ENCODE measurements around the gene THTPA.
"Not testable (repeated sequence)": the region's sequence is repeated elsewhere in the genome, so short reads cannot be mapped to it uniquely, and the experiment has no call there.

THTPA gene

GRCh38 chr14:23533652-23534435 lies 22.2 kb upstream of the THTPA start:
- 97% methylated on average over 10 of the region's 16 CpGs for WGBS (ENCODE audit: insufficient coverage)
- ChIA-PET POLR2A (no interaction called here), CTCF (interaction anchor here (1.2 to 8.1 kb wide), 4 partner anchors 8 to 59 kb away, joined by 3 to 65 read pairs (median 4); partner anchors contain the start of gene THTPA)

GRCh38 chr14:23535943-23536342 lies 20.1 kb upstream of the THTPA start:
- no peak overlapping the region for H3K27ac ChIP-seq (ENCODE audit: insufficient read depth in 1 of 2, low read depth in 1 of 2, low read length in 2 of 2, poor library complexity in 1 of 2, severe bottlenecking in 2 of 2)
- no peaks in the 10 kb centered on the region for H3K36me3 ChIP-seq (ENCODE audit: control insufficient read depth in 4 of 4, insufficient read depth in 4 of 4, low read length in 3 of 4)
- H3K4me1 ChIP-seq (ENCODE audit: control extremely low read depth in 1 of 4, control insufficient read depth in 4 of 4, insufficient read depth in 4 of 4, low read length in 3 of 4), result peaks cover 0 to 10% (median 7%) of the 10 kb centered on the region in 4 experiments
- no peak for DNase-seq
- WGBS (ENCODE audit: insufficient coverage), result 92% methylated on average over 4 of the region's 4 CpGs
- ChIA-PET CTCF (interaction anchor here (3.1 to 7.9 kb wide), 3 partner anchors 13 to 57 kb away, joined by 11 to 134 read pairs (median 97); no protein-coding TSS in a partner anchor), POLR2A (no interaction called here)
- no peaks in the 10 kb centered on the region for H3K9me3 ChIP-seq (ENCODE audit: control extremely low read depth in 1 of 5, control insufficient read depth in 4 of 5, insufficient read depth in 2 of 5, low read depth in 1 of 5, low read length in 4 of 5)
- H3K27me3 ChIP-seq (replicated peaks in 2 of 5; ENCODE audit: control insufficient read depth in 4 of 5, insufficient read depth in 5 of 5, low read length in 4 of 5), result no peaks in the 10 kb centered on the region
- no peak overlapping the region for H3K4me3 ChIP-seq (ENCODE audit: control insufficient read depth in 1 of 7, extremely low read depth in 1 of 7, insufficient read depth in 4 of 7, low read depth in 2 of 7, low read length in 6 of 7)

More at GRCh38 chr14:23533652-23534435, 22.2 kb upstream of the THTPA start:
- no peaks in the 10 kb centered on the region for H3K27me3 ChIP-seq (replicated peaks in 2 of 5; ENCODE audit: control insufficient read depth in 4 of 5, insufficient read depth in 5 of 5, low read length in 4 of 5)
- no peaks in the 10 kb centered on the region for H3K36me3 ChIP-seq (ENCODE audit: control insufficient read depth in 4 of 4, insufficient read depth in 4 of 4, low read length in 3 of 4)
- H3K27ac ChIP-seq (ENCODE audit: insufficient read depth in 1 of 2, low read depth in 1 of 2, low read length in 2 of 2, poor library complexity in 1 of 2, severe bottlenecking in 2 of 2), result no peak overlapping the region
- no peak for DNase-seq
- no peak overlapping the region for H3K4me3 ChIP-seq (ENCODE audit: control insufficient read depth in 1 of 7, extremely low read depth in 1 of 7, insufficient read depth in 4 of 7, low read depth in 2 of 7, low read length in 6 of 7)
- H3K9me3 ChIP-seq (ENCODE audit: control extremely low read depth in 1 of 5, control insufficient read depth in 4 of 5, insufficient read depth in 2 of 5, low read depth in 1 of 5, low read length in 4 of 5), result no peaks in the 10 kb centered on the region
- peaks cover 0 to 19% (median 16%) of the 10 kb centered on the region in 4 experiments for H3K4me1 ChIP-seq (ENCODE audit: control extremely low read depth in 1 of 4, control insufficient read depth in 4 of 4, insufficient read depth in 4 of 4, low read length in 3 of 4)

- Histone ChIP-seq H3K9me3 (ENCODE audit: control extremely low read depth in 1 of 5, control insufficient read depth in 4 of 5, insufficient read depth in 2 of 5, low read depth in 1 of 5, low read length in 4 of 5) (no peaks in the 10 kb centered on the region), H3K27me3 (replicated peaks in 2 of 5; ENCODE audit: control insufficient read depth in 4 of 5, insufficient read depth in 5 of 5, low read length in 4 of 5) (no peaks in the 10 kb centered on the region), H3K4me3 (ENCODE audit: control insufficient read depth in 1 of 7, extremely low read depth in 1 of 7, insufficient read depth in 4 of 7, low read depth in 2 of 7, low read length in 6 of 7) (no peak overlapping the region), H3K27ac (ENCODE audit: insufficient read depth in 1 of 2, low read depth in 1 of 2, low read length in 2 of 2, poor library complexity in 1 of 2, severe bottlenecking in 2 of 2) (no peak overlapping the region), H3K4me1 (ENCODE audit: control extremely low read depth in 1 of 4, control insufficient read depth in 4 of 4, insufficient read depth in 4 of 4, low read length in 3 of 4) (peaks cover 0 to 5% (median 2%) of the 10 kb centered on the region in 4 experiments), H3K36me3 (ENCODE audit: control insufficient read depth in 4 of 4, insufficient read depth in 4 of 4, low read length in 3 of 4) (no peaks in the 10 kb centered on the region)
- ChIA-PET CTCF (interaction anchor here (1.1 to 7.9 kb wide), 7 partner anchors 10 to 58 kb away, joined by 4 to 134 read pairs (median 6); no protein-coding TSS in a partner anchor), POLR2A (interaction anchor here (0.5 kb wide), 1 partner anchor 15 kb away, joined by 3 read pairs; the partner anchor contains the start of gene ZFHX2)
- WGBS (ENCODE audit: insufficient coverage), result no CpG with 5 or more reads among the region's 2 CpGs
- no peak for DNase-seq
Measured at GRCh38 chr14:23536494-23536893, 19.6 kb upstream of the THTPA start.

- not testable (repeated sequence) for H3K4me3 ChIP-seq (ENCODE audit: control insufficient read depth in 1 of 7, extremely low read depth in 1 of 7, insufficient read depth in 4 of 7, low read depth in 2 of 7, low read length in 6 of 7); H3K36me3 ChIP-seq (ENCODE audit: control insufficient read depth in 4 of 4, insufficient read depth in 4 of 4, low read length in 3 of 4); H3K27me3 ChIP-seq (replicated peaks in 2 of 5; ENCODE audit: control insufficient read depth in 4 of 5, insufficient read depth in 5 of 5, low read length in 4 of 5); DNase-seq; H3K27ac ChIP-seq (ENCODE audit: insufficient read depth in 1 of 2, low read depth in 1 of 2, low read length in 2 of 2, poor library complexity in 1 of 2, severe bottlenecking in 2 of 2); H3K9me3 ChIP-seq (ENCODE audit: control extremely low read depth in 1 of 5, control insufficient read depth in 4 of 5, insufficient read depth in 2 of 5, low read depth in 1 of 5, low read length in 4 of 5); H3K4me1 ChIP-seq (ENCODE audit: control extremely low read depth in 1 of 4, control insufficient read depth in 4 of 4, insufficient read depth in 4 of 4, low read length in 3 of 4)
- ChIA-PET CTCF (interaction anchor here (1.1 to 7.9 kb wide), 8 partner anchors 10 to 58 kb away, joined by 3 to 134 read pairs (median 5); no protein-coding TSS in a partner anchor), POLR2A (interaction anchor here (0.5 kb wide), 1 partner anchor 15 kb away, joined by 3 read pairs; the partner anchor contains the start of gene ZFHX2)
- WGBS (ENCODE audit: insufficient coverage), result 100% methylated on average over 6 of the region's 6 CpGs
Measured at GRCh38 chr14:23536906-23537305, 19.2 kb upstream of the THTPA start.

GRCh38 chr14:23537351-23538049 lies 18.6 kb upstream of the THTPA start:
- Histone ChIP-seq H3K4me1 (ENCODE audit: control extremely low read depth in 1 of 4, control insufficient read depth in 4 of 4, insufficient read depth in 4 of 4, low read length in 3 of 4) (peaks cover 0 to 4% (median 0%) of the 10 kb centered on the region in 4 experiments), H3K9me3 (ENCODE audit: control extremely low read depth in 1 of 5, control insufficient read depth in 4 of 5, insufficient read depth in 2 of 5, low read depth in 1 of 5, low read length in 4 of 5) (no peaks in the 10 kb centered on the region), H3K27ac (ENCODE audit: insufficient read depth in 1 of 2, low read depth in 1 of 2, low read length in 2 of 2, poor library complexity in 1 of 2, severe bottlenecking in 2 of 2) (no peak overlapping the region), H3K36me3 (ENCODE audit: control insufficient read depth in 4 of 4, insufficient read depth in 4 of 4, low read length in 3 of 4) (no peaks in the 10 kb centered on the region), H3K4me3 (ENCODE audit: control insufficient read depth in 1 of 7, extremely low read depth in 1 of 7, insufficient read depth in 4 of 7, low read depth in 2 of 7, low read length in 6 of 7) (no peak overlapping the region), H3K27me3 (replicated peaks in 2 of 5; ENCODE audit: control insufficient read depth in 4 of 5, insufficient read depth in 5 of 5, low read length in 4 of 5) (no peaks in the 10 kb centered on the region)
- CTCF ChIA-PET, result interaction anchor here (0.6 to 7.9 kb wide), 13 partner anchors 9 to 59 kb away, joined by 3 to 134 read pairs (median 4); partner anchors contain the start of gene ZFHX2
- WGBS (ENCODE audit: insufficient coverage), result 82% methylated on average over 8 of the region's 13 CpGs
- POLR2A ChIA-PET, result interaction anchor here (0.9 kb wide), 1 partner anchor 21 kb away, joined by 3 read pairs; no protein-coding TSS in a partner anchor
- no peak for DNase-seq

GRCh38 chr14:23538050-23538718 lies 17.9 kb upstream of the THTPA start:
- ChIA-PET CTCF (interaction anchor here (0.6 to 7.9 kb wide), 15 partner anchors 8 to 68 kb away, joined by 3 to 134 read pairs (median 4); partner anchors contain the start of genes NGDN and ZFHX2), POLR2A (interaction anchor here (0.9 kb wide), 1 partner anchor 20 kb away, joined by 3 read pairs; no protein-coding TSS in a partner anchor)
- no peak overlapping the region for H3K27ac ChIP-seq (ENCODE audit: insufficient read depth in 1 of 2, low read depth in 1 of 2, low read length in 2 of 2, poor library complexity in 1 of 2, severe bottlenecking in 2 of 2)
- no peaks in the 10 kb centered on the region for H3K27me3 ChIP-seq (replicated peaks in 2 of 5; ENCODE audit: control insufficient read depth in 4 of 5, insufficient read depth in 5 of 5, low read length in 4 of 5)
- no peaks in the 10 kb centered on the region for H3K9me3 ChIP-seq (ENCODE audit: control extremely low read depth in 1 of 5, control insufficient read depth in 4 of 5, insufficient read depth in 2 of 5, low read depth in 1 of 5, low read length in 4 of 5)
- 86% methylated on average over 8 of the region's 10 CpGs for WGBS (ENCODE audit: insufficient coverage)
- H3K4me3 ChIP-seq (ENCODE audit: control insufficient read depth in 1 of 7, extremely low read depth in 1 of 7, insufficient read depth in 4 of 7, low read depth in 2 of 7, low read length in 6 of 7), result no peak overlapping the region
- peaks cover 0 to 4% (median 0%) of the 10 kb centered on the region in 4 experiments for H3K4me1 ChIP-seq (ENCODE audit: control extremely low read depth in 1 of 4, control insufficient read depth in 4 of 4, insufficient read depth in 4 of 4, low read length in 3 of 4)
- H3K36me3 ChIP-seq (ENCODE audit: control insufficient read depth in 4 of 4, insufficient read depth in 4 of 4, low read length in 3 of 4), result no peaks in the 10 kb centered on the region
- no peak for DNase-seq

Measured in common myeloid progenitor, CD34-positive (primary cell).